Amygdala (tissue), 56 donors: Measurements from ENCODE around the gene CADM4.
"Not testable (repeated sequence)": the region's sequence is repeated elsewhere in the genome, so short reads cannot be mapped to it uniquely, and the experiment has no call there.

ENCODE experiments used
- DNase-seq, 56 donors: peaks; one replicate each; lab custom pipeline; 2025; lab: John Stamatoyannopoulos, UW

The CADM4 gene

GRCh38 chr19:43664018-43664417, 24.4 kb upstream of the CADM4 start:
- DNase-seq, result peak in 4 of 56 donors; percentile 3 to 31 (median 16)

DNA sequence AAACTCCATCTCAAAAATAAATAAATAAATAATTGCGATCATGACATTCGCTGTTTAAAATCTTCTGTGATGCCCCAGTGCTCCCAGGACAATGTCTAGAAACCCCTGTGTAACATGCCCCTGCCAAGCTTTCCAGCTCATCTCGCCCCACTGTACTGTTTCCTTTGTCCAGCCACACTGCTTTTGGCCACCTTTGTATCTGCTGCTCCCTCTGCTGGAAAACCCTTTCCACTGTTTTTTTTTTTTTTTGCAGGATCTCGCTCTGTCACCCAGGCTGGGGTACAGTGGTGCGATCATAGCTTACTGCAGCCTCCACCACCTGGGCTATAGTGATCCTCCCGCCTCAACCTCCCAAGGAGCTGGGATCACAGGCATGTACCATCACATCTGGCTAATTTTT, 22.8 kb upstream of the CADM4 start:
- no peak for DNase-seq

DNA sequence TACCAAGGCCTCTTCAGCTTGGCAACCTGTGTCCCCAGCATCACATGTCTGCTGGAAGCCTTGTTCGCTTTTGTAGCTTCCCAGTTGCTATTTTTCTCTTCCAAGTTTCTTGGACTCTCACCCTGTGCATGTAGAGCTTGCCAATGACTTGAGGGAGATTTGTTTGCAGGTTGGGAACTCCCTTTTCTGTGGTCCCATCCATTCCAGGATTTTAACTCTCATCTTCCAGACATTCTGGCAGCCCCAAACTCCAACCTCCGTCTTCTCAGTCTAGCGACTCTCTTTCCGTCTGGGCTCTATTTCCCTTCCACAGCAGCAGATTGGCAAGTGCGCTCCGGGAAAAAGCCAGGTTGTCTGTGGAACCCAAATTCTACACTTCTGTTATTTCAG, 21.3 kb upstream of the CADM4 start:
- peak in 1 of 56 donors; percentile 19 for DNase-seq

DNA sequence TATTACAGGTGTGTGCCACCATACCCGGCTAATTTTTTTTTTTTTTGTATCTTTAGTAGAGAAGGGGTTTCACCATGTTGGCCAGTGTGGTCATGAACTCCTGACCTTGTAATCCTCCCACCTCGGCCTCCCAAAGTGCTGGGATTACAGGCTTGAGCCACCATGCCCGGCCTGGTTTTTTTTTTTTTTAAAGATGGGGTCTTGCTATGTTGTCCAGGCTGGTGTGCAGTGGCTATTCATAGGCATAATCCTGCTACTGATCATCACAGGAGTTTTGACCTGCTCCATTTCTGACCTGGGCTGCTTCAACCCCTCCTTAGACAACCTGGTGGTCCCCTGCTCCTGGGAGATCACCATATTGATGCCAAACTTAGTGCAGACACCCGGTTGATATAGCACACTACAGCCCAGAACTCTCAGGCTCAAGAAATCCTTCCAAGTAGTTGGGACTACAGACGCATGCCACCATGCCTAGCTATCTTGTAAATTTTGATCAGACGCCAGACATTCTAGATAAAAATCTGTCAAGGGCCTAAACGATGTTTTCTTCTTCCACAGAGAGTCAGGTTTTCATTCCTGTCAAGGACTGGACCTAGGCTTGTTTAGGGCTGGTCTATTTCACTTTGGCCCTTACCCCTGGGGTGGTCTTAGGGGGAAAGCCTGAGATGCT, 20.8 kb upstream of the CADM4 start:
- no peak for DNase-seq

DNA sequence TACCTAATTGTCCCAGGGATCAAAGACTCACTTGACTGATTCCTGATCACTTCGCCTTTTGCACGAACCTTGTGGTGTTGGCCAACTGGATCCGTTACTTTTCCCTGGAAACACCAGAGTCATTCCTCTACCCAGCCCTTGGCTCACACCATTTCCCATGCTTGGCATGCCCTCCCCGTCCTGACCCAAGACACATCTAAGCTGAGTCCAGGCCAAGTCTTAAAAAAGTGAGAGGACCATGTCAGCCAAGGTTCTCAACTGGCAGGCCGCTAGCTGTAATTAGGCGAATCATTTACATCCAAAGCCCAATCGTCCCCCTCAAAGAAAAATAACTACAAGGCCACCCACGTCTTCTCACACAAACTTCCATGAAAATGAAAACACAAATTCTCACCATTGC, 18.8 kb upstream of the CADM4 start:
- peak in 12 of 56 donors; percentile 7 to 40 (median 26) for DNase-seq

DNA sequence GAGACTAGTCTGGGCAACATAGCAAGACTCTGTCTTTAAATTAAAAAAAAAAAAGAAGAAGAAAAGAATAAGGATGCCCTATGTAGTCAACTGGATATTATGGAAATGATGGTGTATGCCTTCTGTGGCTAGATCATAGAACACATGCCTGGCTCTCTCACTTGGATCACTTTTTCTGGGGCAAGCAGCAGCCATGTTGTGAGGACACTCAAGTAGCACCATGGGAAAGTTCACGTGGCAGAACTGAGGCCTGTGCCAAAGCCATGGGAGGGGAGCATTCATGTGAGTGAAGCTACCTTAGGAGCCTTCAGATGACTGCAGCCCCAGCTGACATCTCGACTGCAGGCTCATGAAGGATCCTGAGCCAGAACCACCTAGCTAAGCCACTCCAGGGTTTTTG, 18.4 kb upstream of the CADM4 start:
- no peak for DNase-seq

DNA sequence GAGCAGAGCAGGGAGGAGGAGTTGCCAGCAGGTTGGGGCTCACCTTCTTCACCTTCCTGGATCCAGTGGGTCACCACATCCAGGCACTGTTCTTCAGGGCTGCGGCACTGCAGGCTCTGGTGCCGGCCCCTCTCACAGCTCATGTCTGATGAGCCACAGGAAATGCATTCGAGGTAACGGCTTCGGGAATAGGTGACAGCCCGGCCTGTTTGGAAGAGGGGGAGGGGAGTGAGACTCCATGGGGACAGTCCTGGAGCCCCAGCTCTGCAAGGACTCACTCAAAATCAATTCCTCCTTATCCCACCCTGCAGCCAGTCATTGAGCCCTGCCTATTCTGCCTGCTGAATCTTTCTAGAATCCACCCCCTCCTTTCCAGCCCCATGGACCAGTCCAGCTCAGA, 16.8 kb upstream of the CADM4 start:
- no peak for DNase-seq

- no peak for DNase-seq
Observed at GRCh38 chr19:43652546-43652874, 12.9 kb upstream of the CADM4 start.

GRCh38 chr19:43651758-43652545, 12.3 kb upstream of the CADM4 start:
- DNase-seq, result peak in 45 of 56 donors; percentile 19 to 78 (median 41)

DNA sequence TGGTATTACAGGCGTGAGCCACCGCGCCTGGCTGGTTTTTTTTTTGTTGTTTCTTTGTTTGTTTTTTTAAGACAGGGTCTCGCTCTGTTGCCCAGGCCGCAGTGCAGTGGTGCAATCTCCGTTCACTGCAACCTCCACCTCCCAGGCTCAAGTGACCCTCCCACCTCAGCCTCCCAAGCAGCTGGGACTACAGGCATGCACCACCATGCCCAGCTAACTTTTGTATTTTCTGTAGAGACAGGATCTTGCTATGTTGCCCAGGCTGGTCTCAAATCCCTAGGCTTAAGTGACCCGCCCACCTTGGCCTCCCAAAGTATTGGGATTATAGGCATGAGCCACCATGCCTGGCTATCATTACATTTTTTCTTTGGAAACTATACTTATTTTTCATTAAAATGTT, 10.6 kb upstream of the CADM4 start:
- DNase-seq, result not testable (repeated sequence)

DNA sequence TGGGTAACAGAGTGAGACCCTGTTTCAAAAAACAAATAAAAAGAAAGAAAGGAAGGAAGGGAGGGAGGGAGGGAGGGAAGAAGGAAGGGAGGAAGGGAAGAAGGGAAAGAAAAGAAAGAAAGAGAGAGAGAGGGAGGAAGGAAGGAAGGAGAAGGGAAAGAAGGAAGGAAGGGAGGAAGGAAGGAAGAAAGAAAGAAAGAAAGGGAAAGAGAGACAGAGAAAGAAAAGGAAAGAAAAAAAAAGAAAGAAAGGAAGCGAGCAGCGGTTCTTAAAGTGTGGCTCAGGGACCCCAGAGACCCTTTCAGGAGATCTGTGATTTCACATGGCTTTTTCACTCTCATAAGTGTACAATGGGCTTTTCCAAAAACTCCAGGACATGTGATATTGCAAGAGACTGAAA, 9.9 kb upstream of the CADM4 start:
- no peak for DNase-seq

- DNase-seq, result no peak
Observed at GRCh38 chr19:43648633-43649032, 9.0 kb upstream of the CADM4 start.

DNA sequence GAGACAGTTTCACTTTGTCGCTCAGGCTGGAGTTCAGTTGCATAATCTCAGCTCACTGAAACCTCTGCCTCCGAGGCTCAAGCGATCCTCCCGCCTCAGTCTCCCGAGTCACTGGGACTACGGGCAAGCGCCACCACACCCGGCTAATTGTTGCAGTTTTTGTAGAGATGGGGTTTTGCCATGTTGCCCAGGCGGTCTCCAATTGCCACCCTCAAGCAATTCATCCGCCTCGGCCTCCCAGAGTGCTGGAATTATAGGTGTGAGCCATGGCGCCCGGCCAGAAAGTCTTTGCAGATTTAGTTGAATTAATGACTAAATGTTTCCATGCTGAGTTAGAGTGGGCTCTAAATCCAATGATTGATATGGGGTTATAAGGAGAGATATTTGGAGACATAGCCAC, 4.5 kb upstream of the CADM4 start:
- no peak for DNase-seq

DNA sequence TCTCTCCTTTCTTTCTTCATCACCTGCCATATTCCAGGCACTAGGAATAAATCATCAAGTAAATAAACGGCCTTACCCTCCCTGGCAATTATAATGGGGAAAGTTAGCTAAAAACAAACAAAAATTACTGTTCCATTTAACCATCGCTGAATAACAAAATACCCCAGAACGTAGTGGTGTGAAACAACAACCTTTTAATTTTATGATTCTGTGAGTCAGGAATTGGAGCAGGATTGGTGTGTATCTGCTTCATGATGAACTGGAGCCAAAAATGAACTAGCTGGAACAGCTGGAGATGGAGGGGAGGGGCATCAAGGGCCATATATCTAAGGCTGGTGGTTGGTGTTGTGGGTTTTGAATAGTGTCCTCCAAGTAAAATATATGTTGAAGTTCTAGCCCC, 3.7 kb upstream of the CADM4 start:
- DNase-seq, result no peak

GRCh38 chr19:43642531-43642930, 2.9 kb upstream of the CADM4 start:
- DNase-seq, result no peak

- DNase-seq, result no peak
Observed at GRCh38 chr19:43641333-43641732, 1.7 kb upstream of the CADM4 start.

- peak in 1 of 56 donors; percentile 64 for DNase-seq
Observed at GRCh38 chr19:43640424-43640757, 741 bp upstream of the CADM4 start.

DNA sequence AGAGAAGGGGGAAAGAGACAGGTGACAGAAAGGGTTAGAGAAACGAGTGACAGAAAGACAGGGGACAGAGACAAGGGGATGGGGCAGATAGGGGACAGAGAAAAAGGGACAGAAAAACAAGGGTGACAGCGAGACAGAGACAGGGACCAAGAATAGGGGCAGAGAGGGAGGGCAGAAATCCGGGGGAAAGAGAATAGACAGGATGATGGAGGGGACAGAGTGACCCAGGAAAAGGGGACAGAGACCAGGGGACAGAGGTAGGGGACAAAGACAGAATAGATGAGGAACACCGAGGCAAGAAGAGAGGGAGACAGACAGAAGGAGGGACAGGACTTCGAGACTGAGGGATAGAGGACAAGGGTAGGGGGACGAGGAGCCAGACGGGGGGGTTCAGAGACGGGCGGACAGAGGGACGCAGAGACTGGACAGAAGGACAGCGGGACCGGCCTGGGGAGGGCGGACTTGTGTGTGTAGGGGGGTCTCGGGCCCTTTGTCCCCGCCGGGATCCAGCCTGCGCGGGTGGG, 593 bp downstream of the CADM4 start:
- peak in 2 of 56 donors; percentile 13 to 41 for DNase-seq

DNA sequence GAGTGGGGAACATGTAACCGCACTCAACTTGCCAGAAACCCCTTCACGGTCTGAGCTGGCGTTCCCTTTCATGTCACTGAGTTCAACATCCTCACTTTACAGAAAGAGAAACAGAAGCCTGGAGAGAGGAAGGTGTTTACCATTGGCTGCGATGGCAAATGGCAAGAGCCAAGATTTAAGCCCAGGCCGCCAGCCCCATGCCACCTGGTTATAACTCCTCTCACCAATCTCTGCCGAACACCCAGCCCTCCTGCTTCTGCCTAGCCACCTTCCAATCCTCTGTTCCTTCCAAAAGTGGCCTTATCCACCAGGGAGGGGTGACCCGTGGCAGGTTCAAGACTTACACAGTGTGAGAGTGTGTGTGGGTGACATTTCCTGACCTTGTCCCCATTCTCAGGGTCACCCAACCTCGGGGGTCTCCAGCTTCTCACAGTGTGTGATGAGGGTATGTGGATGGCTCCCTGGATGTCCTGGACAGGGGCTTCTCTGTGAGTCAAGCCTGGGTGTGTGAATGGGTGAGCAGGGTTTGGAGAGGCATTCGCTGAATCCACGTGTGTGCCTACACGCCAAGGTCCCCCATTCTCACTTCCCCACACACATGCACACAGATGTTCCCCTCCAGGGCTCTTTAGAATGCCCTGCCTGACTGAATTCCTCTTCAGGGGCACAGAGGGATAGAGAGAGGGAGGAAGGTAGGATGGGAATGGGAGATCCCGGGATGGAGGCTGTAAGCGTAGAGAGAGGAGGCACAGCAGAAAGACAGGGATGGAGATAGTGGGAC, 1.2 kb downstream of the CADM4 start:
- DNase-seq, result peak in 3 of 56 donors; percentile 7 to 49 (median 11)

DNA sequence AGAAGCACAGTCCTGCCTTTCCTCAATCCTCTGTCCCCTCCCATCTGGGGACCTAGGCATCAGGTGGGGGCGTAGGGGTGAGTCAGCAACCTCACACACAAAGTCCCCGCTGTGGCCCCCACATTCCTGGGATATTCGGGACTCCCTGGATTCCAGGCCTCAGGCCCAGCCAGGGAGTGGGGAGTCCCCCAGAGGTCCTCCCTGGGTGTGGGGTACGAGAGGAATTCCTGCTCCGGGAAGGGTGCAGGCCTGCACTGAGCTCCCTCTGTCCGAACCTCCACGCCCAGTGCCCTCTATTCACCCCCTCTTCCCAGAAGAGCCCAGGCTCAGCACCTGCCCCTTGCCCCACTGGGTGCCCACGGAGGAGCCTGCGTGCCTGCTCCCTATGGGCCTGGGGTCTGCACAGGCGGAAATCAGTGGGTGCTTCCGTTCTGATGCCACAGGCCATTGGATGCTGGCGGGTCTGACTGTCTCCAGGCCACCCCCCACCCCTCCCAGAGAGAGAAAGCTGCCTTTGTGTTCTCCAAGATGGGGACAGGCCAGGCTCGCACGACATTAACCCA, 3.4 kb downstream of the CADM4 start:
- DNase-seq, result peak in 52 of 56 donors; percentile 4 to 82 (median 62)

DNA sequence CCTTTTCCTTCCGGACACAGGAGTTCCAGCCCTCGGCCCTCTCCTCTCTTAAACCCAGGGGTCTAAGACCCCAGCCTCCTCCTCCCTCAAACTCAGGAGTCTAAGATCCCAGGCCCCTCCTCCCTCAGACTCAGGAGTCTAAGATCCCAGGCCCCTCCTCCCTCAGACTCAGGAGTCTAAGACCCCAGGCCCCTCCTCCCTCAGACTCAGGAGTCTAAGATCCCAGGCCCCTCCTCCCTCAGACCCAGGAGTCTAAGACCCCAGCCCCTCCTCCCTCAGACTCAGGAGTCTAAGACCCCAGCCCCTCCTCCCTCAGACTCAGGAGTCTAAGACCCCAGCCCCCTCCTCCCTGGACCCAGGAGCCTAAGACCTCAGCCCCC, 4.1 kb downstream of the CADM4 start:
- DNase-seq, result peak in 1 of 56 donors; percentile 56
